PFSK-1 (cell line): ENCODE results near the gene NEBL.

ENCODE experiments used
- POLR2AphosphoS5 ChIP-seq: IDR thresholded peaks from 2 replicates; pipeline ENCODE4 v1.6.1; 2012; ENCODE audit warnings: low read depth, mild to moderate bottlenecking, control low read depth, low read length, moderate library complexity
- REST ChIP-seq, 2 experiments: IDR thresholded peaks; 2 replicates each; pipeline versions ENCODE4 v1.6.1 to v1.8.0; 2011 to 2012; ENCODE audit warnings: low read depth in 2 of 2, low read length in 2 of 2, control low read depth in 1 of 2, inconsistent platforms in 1 of 2, mild to moderate bottlenecking in 1 of 2, moderate library complexity in 1 of 2; ENCODE audit not compliant: insufficient read depth in 1 of 2
- SIN3A ChIP-seq: IDR thresholded peaks from 2 replicates; pipeline ENCODE4 v1.6.1; 2012; ENCODE audit warnings: mild to moderate bottlenecking, low read length, moderate library complexity, borderline replicate concordance; ENCODE audit not compliant: insufficient read depth

- TF ChIP-seq POLR2AphosphoS5 (no peak), REST (IDR thresholded peaks at IDR 0.05; ENCODE audit: insufficient read depth in 1 of 2, low read depth in 2 of 2, low read length in 2 of 2) (no peak), SIN3A (no peak)
Observed at GRCh38 chr10:20945546-20946332, 48.6 kb upstream of the NEBL start.
